Neural cell (in vitro differentiated cells): ENCODE results near the gene TBL1X.

Source experiments
- EP300 ChIP-seq: fragments of 450-650 bp; conservative IDR thresholded peaks from 2 replicates; pipeline ENCODE4 v1.6.1; 2014; ENCODE audit warnings: antibody characterized with exemption, mild to moderate bottlenecking, moderate library complexity; ENCODE audit not compliant: poor library complexity, severe bottlenecking
- EZH2 ChIP-seq: fragments of 200-600, 300-800 bp; shearing (Covaris generic), sonication (generic); IDR thresholded peaks from 2 replicates; pipeline ENCODE4 v1.6.1; 2014; ENCODE audit warnings: antibody characterized with exemption, low read length, borderline replicate concordance, mild to moderate bottlenecking; ENCODE audit not compliant: insufficient read depth, poor library complexity, severe bottlenecking
- MXI1 ChIP-seq: fragments of 450-650 bp; conservative IDR thresholded peaks from 2 replicates; pipeline ENCODE4 v1.6.1; 2014; ENCODE audit warnings: antibody characterized with exemption, mild to moderate bottlenecking; ENCODE audit not compliant: poor library complexity, severe bottlenecking
- POLR2AphosphoS5 ChIP-seq: IDR thresholded peaks from 2 replicates; pipeline ENCODE4 v1.6.1; 2012
- RAD21 ChIP-seq: fragments of 450-650 bp; conservative IDR thresholded peaks from 2 replicates; pipeline ENCODE4 v1.6.1; 2014; ENCODE audit warnings: antibody characterized with exemption, mild to moderate bottlenecking, moderate library complexity
- SMC3 ChIP-seq: fragments of 450-650 bp; conservative IDR thresholded peaks from 2 replicates; pipeline ENCODE4 v1.6.1; 2014; ENCODE audit warnings: antibody characterized with exemption, mild to moderate bottlenecking, moderate library complexity; ENCODE audit not compliant: poor library complexity
- TF ChIP-seq, protein P1 (sequence below): fragments of 450-650 bp; IDR thresholded peaks from 2 replicates; pipeline ENCODE4 v1.5.1; 2014; ENCODE audit warnings: antibody characterized with exemption, mild to moderate bottlenecking, moderate library complexity; ENCODE audit not compliant: poor library complexity, severe bottlenecking
- TF ChIP-seq, protein P2 (sequence below): IDR thresholded peaks from 2 replicates; pipeline ENCODE4 v1.6.1; 2012; ENCODE audit warnings: borderline replicate concordance

DNA sequence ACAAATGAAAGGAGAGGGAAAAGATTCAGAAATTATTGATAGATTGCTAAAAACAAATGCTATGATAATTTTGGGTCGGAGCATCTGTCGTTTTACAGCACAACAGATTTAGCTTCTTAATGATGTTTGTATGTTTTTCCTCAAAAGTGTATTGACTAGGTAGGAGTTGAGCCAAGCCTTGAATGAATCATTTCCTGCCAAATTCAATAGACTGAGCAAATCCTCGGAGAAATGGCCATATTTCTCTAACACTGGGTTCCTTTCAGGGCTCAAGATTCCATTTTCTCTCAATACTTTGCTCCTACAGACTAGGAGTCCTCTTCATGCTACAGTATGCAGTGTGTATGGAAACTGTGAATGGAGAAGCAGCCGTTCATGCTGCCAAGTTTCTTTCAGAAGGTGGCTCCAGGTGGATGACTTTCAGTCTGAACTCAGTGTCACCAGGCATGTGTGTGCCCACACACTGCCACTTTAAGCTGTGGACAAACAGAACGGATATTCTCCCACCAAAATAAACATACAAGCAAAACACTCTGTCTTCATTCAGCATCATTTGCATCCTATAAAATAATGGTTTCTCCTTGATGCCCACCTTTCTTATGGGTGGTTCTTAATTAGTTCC lies 146.0 kb downstream of the TBL1X start:
- no peak for TF ChIP-seq POLR2AphosphoS5
- no peak for TF ChIP-seq EP300
- no peak for TF ChIP-seq EZH2
- TF ChIP-seq, protein P1, sequence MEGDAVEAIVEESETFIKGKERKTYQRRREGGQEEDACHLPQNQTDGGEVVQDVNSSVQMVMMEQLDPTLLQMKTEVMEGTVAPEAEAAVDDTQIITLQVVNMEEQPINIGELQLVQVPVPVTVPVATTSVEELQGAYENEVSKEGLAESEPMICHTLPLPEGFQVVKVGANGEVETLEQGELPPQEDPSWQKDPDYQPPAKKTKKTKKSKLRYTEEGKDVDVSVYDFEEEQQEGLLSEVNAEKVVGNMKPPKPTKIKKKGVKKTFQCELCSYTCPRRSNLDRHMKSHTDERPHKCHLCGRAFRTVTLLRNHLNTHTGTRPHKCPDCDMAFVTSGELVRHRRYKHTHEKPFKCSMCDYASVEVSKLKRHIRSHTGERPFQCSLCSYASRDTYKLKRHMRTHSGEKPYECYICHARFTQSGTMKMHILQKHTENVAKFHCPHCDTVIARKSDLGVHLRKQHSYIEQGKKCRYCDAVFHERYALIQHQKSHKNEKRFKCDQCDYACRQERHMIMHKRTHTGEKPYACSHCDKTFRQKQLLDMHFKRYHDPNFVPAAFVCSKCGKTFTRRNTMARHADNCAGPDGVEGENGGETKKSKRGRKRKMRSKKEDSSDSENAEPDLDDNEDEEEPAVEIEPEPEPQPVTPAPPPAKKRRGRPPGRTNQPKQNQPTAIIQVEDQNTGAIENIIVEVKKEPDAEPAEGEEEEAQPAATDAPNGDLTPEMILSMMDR, result no peak
- TF ChIP-seq, protein P2, sequence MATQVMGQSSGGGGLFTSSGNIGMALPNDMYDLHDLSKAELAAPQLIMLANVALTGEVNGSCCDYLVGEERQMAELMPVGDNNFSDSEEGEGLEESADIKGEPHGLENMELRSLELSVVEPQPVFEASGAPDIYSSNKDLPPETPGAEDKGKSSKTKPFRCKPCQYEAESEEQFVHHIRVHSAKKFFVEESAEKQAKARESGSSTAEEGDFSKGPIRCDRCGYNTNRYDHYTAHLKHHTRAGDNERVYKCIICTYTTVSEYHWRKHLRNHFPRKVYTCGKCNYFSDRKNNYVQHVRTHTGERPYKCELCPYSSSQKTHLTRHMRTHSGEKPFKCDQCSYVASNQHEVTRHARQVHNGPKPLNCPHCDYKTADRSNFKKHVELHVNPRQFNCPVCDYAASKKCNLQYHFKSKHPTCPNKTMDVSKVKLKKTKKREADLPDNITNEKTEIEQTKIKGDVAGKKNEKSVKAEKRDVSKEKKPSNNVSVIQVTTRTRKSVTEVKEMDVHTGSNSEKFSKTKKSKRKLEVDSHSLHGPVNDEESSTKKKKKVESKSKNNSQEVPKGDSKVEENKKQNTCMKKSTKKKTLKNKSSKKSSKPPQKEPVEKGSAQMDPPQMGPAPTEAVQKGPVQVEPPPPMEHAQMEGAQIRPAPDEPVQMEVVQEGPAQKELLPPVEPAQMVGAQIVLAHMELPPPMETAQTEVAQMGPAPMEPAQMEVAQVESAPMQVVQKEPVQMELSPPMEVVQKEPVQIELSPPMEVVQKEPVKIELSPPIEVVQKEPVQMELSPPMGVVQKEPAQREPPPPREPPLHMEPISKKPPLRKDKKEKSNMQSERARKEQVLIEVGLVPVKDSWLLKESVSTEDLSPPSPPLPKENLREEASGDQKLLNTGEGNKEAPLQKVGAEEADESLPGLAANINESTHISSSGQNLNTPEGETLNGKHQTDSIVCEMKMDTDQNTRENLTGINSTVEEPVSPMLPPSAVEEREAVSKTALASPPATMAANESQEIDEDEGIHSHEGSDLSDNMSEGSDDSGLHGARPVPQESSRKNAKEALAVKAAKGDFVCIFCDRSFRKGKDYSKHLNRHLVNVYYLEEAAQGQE, result no peak
- TF ChIP-seq RAD21, result no peak
- no peak for TF ChIP-seq MXI1
- no peak for TF ChIP-seq SMC3
